HG03095 (cell line): ENCODE measurements around the gene MTAP.

Experiments used
- ATAC-seq: cut with Tn5 transposase; IDR thresholded peaks from one replicate; pipeline ENCODE4 v1.9.1; 2021; ENCODE audit warnings: moderate library complexity; ENCODE audit not compliant: unreplicated experiment

MTAP gene

DNA sequence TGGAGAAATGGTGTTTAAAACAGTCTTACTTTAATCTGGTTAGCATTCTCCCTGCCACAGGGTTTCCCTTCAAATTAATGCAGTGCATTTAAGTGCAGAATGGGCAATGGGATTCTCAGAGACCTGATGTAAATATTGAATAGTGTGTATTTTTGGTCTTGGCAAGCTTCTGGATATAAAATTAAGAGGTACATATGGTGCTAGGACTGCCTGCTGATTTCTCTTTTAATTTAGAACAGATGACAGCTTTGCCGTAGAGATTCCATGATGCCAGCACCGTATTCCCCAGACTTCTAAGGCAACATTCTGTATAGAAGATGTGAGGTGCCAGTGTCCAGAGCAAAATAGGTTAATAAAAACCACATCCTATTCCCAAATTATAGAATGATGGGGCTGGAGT lies 1.9 kb downstream of the MTAP start:
- ATAC-seq, result no peak

DNA sequence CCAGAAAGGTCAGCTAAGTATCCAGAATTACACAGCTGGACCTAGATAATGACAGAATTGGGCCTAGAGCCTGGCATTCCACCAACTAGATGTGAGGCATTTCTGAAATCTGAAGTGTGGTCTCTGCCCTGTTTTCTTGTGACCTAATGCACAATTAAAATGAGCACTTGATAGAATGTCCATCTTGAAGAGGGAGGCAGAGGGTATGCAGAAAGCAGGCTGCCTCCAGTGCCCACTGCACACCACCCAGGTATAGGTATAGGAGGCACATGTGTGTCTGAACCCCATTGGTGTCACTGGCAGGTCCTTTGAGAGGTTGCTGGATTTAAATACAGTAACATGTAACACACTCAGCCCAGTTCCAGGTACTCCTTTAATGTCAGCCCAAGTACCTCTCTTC lies 2.4 kb downstream of the MTAP start:
- no peak for ATAC-seq

DNA sequence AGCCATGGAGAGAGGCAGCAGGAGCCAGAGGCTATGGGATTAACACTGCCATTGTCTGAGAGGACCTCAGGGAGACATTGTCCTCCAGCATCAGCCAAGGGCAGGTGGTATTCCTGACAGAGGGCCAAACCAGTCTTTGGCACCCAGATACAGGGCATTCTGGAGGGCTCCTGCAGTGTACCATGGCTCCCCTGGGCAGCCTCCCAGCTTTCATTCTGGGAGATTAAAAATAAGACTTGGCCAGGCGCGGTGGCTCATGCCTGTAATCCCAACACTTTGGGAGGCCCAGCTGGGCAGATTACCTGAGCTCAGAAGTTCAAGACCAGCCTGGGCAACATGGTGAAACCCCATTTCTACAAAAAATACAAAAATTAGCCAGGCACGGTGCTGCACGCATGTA lies 4.2 kb downstream of the MTAP start:
- ATAC-seq, result no peak

DNA sequence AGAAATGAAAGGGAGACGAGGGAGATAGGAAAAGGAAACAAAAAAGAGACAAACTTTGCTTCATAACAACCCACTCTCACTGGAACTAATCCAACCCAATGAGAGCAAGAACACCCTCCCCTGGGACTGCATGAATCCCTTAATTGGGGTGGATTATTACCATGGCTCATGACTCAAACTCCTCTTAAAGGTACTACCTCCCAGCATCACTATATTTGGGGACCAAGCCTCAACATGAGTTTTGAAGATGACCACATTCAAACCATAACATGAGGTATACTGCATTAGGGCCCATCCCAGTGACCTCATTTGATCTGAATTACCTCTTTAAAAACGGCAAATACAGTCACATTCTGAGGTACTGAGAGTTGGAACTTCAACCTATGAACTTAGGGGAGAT lies 8.0 kb downstream of the MTAP start:
- no peak for ATAC-seq

DNA sequence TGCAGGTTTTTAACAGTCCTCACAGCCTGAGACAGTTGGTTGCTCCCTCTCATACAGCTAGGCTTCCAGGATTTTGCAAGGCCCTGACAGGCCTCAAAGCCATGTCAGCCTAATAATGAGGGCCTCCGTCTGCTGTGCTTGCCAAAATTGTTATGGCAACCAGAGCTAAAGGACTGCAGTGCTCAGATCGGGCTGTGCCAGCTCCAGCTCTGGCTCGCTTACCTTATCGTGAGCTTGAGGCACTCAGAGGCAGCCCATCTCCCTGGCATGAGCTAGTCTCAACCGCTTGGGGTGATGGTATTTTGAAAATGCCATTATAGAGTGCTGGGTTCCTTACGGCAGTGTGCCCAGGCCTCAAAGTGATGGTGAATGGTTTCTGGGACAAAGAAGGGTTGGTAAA lies 8.4 kb downstream of the MTAP start:
- no peak for ATAC-seq

DNA sequence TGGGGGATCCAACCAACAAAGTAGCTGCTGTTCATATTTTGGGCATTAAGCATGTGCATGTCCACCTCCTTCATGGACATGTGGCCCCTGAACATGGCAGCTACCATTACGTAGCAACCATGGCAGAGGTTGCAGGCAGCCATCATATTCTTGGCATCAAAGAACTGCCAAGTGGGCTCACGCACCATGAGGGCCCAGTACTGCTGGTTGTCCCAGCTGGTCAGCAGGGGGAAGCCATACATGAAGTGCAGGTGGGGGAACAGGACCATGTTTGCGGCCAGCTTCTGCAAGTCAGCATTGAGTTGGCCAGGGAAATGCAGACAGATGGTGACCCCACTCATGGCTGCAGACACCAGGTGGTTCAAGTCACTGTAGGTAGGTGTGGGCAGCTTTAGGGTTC lies 9.5 kb downstream of the MTAP start:
- no peak for ATAC-seq

DNA sequence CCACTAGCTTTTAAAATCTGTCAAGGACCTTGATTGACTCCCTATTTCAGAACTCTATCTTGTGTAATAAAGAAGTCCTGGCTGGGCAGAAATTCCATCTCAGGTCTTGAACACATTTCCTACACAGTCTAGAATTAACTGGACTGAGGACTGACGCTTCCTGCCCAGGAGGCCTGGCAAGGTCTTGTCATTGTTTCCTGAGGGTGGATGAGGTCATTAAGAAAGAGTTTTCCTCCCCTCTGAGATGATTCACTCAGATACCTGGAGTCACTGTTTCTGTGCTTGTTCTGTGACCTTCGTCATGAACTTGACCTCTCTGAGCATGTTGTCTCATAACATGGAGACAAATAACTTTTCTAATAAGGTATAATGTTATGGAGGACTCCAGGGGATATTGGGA lies 10.0 kb downstream of the MTAP start:
- no peak for ATAC-seq

DNA sequence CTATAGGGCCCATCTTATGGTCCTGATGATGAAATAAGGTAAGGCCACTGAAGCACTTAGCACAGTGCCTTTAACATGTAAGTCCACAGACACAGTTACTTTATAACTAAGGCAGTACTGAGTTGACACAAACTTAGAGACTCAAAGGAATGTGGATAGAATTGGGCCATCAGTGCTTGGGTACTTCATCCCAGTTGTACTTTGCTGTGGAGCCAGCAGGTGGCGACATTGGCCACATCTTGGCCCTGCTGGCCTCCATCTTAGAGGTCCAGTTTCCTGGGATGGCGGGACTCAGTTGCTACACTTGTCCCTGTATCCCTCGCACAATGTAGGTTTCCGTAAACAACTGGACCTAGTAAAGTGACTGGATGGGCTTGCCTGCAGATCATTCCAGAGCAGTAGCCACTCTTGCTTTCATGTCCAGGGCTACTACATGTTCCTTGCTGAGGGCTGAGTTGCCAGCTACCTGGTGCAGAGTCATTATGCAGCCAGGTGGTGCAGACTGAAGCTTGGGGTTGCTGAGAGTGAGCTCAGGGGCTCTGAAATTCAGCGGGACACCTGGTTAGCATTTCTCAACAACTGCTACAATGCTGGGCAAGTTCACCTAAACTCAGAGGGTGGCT lies 10.6 kb downstream of the MTAP start:
- peak; percentile 55 for ATAC-seq

DNA sequence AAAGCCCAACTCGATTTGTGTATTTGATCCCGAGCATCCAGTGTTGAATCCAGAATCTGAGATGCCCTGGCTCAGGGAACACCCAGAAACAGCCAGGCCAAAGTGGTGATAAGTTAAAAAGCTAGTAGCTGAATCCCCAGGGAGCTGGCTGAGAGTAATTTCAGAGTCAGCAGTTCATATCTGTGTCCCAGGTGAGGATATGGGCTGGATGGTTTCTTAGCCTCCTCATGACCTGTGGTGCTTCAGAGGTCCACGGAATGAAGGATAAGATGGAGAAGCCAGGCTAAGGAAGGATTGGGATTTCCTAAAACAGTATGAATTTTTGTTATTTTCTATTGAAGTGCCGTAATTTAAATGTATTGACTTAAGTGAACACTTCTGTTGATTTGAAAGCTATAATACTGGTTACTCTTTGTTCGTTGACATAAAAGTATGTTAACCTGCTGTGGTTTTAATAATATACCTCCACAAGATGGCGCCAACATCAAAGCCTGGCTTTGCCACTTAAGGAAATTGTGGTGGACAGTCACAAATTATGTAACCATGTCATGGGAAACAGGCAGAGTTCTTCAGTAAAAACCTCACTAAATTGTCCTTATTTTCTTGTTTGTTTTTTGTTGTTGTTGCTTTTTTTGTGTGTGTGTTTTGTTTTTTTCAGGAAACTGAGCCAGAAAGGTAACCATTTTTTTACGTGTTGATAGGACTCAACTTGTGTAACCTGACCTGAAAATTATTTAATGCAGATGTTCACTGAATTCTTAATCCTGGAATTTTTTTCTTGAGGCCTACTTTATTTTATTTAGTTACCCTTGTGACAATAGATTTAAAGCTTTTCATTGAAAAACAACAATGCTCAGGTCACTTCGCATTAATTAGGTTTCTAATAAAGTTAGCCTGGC lies 11.4 kb downstream of the MTAP start:
- ATAC-seq, result peak; percentile 47

DNA sequence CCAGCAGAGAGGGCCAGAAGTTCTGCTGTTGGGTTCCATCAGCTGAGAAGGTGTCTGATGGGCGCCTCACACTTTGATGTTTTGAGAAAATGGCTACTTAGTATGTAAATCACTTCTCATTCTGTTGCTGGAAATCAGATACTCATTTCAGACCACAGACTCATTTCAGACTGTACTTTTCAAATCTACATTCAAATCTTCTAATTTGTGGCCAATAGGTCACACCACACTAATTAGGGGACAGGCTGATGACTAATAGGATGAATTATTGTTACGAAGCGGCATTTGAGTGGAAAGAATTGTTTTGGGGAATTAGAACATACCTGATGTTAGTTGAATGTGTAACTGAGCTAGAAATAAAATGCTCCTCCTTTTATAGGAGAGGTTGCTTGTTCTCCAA lies 13.2 kb downstream of the MTAP start:
- no peak for ATAC-seq

DNA sequence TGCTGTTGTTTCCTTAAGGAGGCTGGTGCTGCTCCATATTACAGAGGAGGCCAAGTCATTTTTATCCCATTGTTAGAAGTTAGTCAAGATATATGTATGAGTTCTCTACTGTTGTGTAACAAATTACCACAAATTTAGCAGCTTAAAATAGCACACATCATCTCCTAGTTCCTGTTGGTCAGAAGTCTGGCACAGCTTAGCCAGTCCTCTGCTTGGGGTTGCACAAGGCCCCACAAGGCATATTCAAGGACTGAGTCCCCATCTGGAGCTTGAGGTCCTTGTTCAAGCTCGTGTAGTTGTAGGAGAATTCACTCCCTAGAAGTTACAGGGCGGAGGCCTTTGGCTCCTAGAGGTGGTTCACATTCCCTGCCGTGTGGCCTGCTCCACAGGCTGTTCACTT lies 14.7 kb downstream of the MTAP start:
- ATAC-seq, result no peak

DNA sequence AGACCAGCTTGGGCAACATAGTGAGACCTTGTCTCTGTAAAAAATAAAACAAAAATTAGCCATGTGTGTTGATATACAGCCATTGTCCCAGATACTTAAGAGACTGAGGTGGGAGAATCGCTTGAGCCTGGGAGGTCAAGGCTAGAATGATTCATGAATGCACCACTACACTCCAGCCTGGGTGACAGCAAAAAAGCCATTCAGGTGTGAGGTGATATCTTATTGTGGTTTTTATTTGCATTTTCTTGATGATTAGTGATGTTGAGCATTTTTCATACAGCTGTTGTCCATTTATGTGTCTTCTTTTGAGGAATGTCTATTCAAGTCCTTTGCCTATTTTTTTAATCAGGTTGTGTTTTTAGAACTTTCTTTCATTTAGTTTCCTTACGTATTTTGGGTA lies 23.2 kb downstream of the MTAP start:
- no peak for ATAC-seq

DNA sequence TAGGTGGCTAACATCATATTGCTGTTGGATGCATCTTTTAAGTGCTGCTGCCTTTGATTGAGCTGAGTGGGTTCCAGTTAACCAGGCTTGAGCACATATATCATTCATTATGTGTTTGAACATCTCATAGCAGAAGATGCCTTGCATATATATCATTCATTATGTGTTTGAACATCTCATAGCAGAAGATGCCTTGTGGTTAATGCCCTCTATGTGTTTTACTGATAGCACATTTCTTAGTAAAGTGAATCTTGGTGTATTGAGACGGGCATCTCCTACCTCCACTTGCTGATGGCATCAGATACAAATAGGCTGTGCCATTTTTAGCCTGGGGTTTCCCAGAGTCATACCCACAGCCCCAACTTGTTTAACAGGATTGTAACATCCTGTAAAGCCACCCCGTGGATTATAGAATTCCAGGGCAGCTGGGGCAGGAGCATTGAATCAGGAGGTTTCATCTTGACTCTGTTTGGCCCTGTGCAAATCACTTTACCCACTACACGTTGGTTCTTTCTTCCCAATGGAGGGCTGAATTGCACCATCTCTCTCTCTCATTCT lies 26.5 kb downstream of the MTAP start:
- no peak for ATAC-seq

DNA sequence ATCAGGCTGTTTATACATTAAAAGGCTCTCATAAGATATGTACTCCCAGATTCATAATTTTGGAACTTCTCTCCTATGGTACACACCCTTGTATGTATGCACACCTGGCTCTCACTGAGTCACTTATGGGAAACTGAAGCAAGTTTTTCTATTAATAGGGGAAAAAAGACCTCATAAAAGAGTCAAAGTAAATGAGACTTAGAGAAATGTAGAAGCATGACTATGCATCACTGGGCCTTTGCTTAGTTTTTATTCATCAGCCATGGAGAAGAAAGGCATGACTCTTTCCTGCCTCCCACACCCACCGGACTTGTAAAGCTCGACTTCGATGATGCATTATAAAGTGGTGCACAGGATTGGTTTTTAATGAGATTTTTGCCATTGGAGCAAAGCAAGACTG lies 28.2 kb downstream of the MTAP start:
- ATAC-seq, result no peak

DNA sequence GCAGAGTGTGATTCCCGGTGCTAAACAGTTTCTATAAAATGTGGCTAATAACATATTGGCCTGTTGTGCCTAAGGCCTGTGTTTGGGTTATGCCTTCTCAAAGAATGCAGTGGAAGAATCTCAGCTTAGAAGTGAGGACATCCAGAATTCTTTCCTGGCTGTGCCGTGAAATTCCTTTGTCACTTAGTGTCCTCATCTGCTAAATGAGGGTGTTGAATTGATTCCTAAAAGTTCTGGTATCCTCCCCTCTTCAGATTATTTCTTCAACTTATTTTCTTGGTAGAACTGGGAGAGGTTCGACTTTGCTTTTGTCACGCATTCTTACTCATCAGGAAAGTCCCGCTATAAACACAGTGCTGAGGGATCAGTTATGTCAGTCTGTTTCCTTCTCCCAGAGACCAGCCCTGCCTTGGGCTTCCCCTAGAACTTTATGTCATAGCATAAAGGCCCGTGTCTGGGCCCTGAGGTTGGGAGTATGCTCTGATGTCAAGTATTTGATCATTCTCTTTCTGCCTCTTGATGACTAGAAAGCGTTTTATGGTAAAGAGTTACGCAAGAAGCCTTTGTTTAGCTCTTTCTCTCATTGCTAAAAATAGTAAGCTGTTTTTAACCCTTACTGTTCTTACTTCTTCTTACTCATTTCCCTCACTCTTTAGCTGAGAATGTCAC lies 29.5 kb downstream of the MTAP start:
- ATAC-seq, result peak; percentile 62

DNA sequence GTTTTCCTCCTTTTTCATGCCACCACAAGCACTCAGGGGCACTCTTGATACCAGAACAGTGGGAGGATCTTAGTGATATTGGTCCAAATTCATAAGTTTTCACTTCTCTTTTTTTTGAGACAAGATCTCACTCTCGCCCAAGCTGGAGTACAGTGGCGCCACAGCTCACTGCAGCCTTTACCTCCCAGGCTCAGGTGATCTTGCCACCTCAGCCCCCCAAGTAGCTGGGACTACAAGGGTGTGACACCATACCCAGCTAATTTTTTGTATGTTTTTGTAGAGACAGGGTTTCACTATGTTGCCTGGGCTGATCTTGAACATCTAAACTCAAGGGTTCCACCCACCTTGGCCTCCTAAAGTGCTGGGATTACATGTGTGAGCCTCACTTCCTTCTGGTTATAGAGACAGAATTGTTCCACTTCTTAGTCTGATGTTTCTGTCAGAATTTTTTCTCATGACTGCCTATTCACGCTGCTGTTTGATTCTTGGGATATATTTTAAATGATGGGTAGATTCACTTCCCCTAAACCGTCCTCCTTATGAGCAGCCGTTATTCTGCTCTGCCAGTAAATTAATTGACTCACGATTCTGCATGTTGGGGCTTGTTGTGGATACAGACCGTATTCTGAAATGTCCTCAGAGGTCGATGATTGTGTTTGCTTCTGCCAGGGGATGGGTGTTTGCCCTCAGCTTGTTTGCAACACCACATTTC lies 30.8 kb downstream of the MTAP start:
- peak; percentile 62 for ATAC-seq

DNA sequence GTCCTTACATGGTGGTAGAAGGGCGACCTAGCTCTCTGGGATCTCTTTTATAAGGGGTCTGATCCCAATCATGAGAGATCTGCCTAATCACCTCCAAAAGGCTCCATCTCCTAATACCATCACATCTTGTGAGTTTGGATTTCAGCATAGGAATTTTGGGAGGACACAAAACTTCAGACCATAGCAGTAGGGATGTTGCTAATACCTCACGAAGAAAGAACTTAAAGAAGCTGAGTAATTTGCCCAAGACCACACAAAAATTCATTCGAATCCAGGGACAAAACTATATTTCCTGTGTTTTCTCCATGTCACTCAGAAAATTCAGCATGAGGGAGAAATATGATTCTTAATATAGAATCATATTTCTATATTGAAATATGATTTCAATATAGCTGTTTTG lies 32.7 kb downstream of the MTAP start:
- ATAC-seq, result no peak

DNA sequence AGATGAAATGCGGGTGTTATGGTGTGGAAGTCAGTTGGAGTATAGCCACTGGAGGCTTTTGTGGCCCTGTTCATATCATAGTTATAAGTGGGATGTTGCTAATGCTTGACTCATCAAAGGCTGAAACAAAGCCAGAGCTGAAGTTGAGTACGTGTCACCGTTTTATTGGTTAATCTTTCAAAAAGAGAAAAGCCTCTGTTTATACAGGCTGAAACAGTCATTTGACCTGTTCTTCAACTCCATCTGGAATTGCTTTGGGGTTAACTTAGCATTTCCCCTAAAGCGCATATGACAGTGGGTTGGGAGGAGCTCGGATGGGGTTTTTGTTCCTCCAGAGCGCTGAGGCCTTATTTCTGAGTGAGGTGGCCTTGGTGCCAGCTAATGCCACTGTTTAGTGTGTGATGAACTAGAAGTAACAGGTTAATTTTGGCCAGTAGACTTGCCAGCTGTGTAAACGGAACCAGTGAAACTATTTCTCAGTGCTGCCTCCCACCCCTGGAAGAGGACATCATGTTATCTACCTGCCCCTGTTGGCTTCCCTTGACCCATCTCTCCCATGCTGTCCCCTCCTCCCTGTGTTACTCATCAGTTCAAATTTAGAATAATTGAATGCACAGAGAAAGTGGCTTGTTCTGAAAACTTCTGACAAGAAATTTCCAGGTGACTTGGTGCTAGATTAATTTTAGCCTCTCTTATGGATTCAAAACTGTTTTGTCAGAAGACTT lies 34.2 kb downstream of the MTAP start:
- ATAC-seq, result no peak

DNA sequence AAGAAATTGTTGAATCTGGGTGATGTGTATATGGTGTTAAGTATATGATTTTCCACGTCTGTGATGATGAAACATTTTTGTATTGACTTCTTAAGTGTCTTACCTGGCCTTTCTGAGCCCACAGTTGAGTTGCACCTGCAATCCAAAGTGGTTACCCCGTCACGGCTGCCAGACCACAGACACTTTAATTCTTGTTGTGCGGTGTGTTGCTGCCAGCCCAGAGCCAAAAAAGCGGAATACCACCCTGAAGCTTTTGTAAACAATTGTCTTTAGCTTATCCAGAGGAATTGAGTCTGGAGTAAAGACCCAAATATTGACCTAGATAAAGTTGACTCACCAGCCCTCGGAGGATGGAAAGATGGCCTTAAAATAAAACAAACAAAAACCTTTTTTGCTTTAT lies 35.1 kb downstream of the MTAP start:
- no peak for ATAC-seq

DNA sequence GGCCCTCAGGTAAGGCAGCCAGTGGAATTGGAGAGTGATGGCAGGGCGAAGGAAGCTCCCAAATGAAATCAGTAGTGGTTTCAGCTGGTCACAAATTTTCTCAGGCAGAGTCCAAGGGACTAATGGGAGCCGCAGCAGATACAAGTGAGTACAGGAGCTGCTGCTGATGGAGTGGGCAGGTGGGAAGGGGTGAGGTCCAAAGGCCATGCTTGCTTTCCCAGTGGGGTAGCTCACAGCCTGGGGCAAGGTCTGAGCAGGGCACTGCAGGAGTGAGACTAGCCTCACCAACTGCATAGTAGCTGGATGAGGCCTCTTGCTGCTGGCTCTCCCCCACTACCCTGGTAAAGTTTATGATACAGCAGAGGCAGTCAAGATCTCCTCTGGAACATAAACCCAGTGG lies 38.2 kb downstream of the MTAP start:
- no peak for ATAC-seq

DNA sequence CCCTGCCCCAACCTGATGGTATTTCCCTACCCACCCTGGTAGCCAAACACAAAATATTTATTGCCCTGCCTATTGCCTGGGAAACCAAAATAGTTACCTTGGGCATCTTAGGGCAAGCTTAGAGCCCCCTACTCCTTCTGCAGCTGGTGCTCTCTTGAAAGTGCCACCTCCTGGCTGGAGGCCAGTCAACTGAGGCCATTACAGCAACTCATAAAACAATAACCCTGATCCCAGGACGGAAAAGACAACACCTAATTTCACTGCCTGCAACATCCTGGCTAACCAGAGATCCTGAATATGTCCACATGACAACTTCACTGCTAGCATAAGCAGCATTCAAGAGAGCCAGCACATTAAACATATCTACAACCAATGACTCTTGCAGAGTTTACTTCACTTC lies 38.7 kb downstream of the MTAP start:
- ATAC-seq, result no peak
